HCT116 (cell line): Measurements from ENCODE around the gene FGD4.

Experiments used
- EGR1 ChIP-seq: IDR thresholded peaks from 2 replicates; pipeline ENCODE4 v1.6.1; 2012; ENCODE audit warnings: low read depth
- EZH2 ChIP-seq: fragments of 200-600 bp; sonication (generic); IDR thresholded peaks from 2 replicates; pipeline ENCODE4 v1.6.1; 2017; ENCODE audit warnings: antibody characterized with exemption, mixed run types
- EZH2phosphoT487 ChIP-seq: fragments of 200-600 bp; IDR thresholded peaks from 2 replicates; pipeline ENCODE4 v1.6.1; 2018; ENCODE audit warnings: antibody characterized with exemption, borderline replicate concordance
- POLR2A ChIP-seq: IDR thresholded peaks from 2 replicates; pipeline ENCODE4 v1.7.0; 2011; ENCODE audit warnings: borderline replicate concordance; ENCODE audit not compliant: insufficient read depth, insufficient read length; ENCODE audit errors: extremely low read depth
- TCF7L2 ChIP-seq: IDR thresholded peaks from 2 replicates; pipeline ENCODE4 v1.7.0; 2011; ENCODE audit warnings: borderline replicate concordance, inconsistent platforms; ENCODE audit not compliant: insufficient read depth, insufficient read length; ENCODE audit errors: extremely low read depth
- ZBTB33 ChIP-seq: IDR thresholded peaks from 2 replicates; pipeline ENCODE4 v1.6.1; 2011; ENCODE audit warnings: mild to moderate bottlenecking, low read length, moderate library complexity; ENCODE audit not compliant: insufficient replicate concordance; ENCODE audit errors: extremely low read depth
- ZFX ChIP-seq: fragments of 450-650 bp; IDR thresholded peaks from 2 replicates; pipeline ENCODE4 v1.6.1; 2017
- ZNF274 ChIP-seq: fragments of 200-500 bp; sonication (Bioruptor generic); IDR thresholded peaks from 2 replicates; pipeline ENCODE4 v1.6.1; 2014; ENCODE audit warnings: mild to moderate bottlenecking, low read depth, low read length, inconsistent platforms
- TF ChIP-seq, protein P1 (sequence below), 3 experiments: fragments of 200-600 bp in 1 of 3; sonication (generic) in 1 of 3; IDR thresholded peaks in 2 of 3; conservative IDR thresholded peaks in 1 of 3; 2 replicates each; pipeline ENCODE4 v1.5.1; 2012 to 2017; ENCODE audit warnings: low read depth in 2 of 3, low read length in 2 of 3, antibody characterized with exemption in 1 of 3, borderline replicate concordance in 1 of 3, control low read depth in 1 of 3, mild to moderate bottlenecking in 1 of 3, mixed read lengths in 1 of 3, mixed run types in 1 of 3, moderate library complexity in 1 of 3; ENCODE audit not compliant: insufficient read depth in 1 of 3

GRCh38 chr12:32454866-32455265, 55.5 kb downstream of the FGD4 start:
- TF ChIP-seq TCF7L2 (no peak), ZNF274 (no peak), EZH2phosphoT487 (no peak), EZH2 (no peak), EGR1 (no peak), ZFX (no peak), POLR2A (no peak), ZBTB33 (no peak)
- TF ChIP-seq, protein P1, sequence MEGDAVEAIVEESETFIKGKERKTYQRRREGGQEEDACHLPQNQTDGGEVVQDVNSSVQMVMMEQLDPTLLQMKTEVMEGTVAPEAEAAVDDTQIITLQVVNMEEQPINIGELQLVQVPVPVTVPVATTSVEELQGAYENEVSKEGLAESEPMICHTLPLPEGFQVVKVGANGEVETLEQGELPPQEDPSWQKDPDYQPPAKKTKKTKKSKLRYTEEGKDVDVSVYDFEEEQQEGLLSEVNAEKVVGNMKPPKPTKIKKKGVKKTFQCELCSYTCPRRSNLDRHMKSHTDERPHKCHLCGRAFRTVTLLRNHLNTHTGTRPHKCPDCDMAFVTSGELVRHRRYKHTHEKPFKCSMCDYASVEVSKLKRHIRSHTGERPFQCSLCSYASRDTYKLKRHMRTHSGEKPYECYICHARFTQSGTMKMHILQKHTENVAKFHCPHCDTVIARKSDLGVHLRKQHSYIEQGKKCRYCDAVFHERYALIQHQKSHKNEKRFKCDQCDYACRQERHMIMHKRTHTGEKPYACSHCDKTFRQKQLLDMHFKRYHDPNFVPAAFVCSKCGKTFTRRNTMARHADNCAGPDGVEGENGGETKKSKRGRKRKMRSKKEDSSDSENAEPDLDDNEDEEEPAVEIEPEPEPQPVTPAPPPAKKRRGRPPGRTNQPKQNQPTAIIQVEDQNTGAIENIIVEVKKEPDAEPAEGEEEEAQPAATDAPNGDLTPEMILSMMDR (IDR thresholded peaks at IDR 0.05 in 2 of 3, conservative IDR thresholded peaks at IDR 0.05 in 1 of 3; ENCODE audit: borderline replicate concordance in 1 of 3, insufficient read depth in 1 of 3, low read depth in 2 of 3, low read length in 2 of 3), result no peak
